Mucosa of descending colon (tissue), 3 donors: ENCODE results near the gene SMR3B. TPM values are rescaled to one million over a fixed set of nuclear protein-coding genes. Genes with fewer than 3 reads are reported as not detected.

Source experiments
- ATAC-seq: fragments of 200-7000 bp; cut with Tn5 transposase; one replicate; pipeline ENCODE4 v1.9.1; 2020; ENCODE audit warnings: mild to moderate bottlenecking, moderate library complexity
- DNase-seq, 3 donors: peaks; one replicate each; pipeline ENCODE4 v3.0.0-alpha.2; 2020
- H3K36me3 ChIP-seq: fragments of 200-600 bp; one replicate; pipeline ENCODE4 v1.8.0; 2021; ENCODE audit warnings: low read depth, mild to moderate bottlenecking
- H3K4me1 ChIP-seq: fragments of 200-600 bp; one replicate; pipeline ENCODE4 v1.8.0; 2021; ENCODE audit warnings: low read depth, mild to moderate bottlenecking
- H3K4me3 ChIP-seq: fragments of 200-600 bp; one replicate; pipeline ENCODE4 v1.8.0; 2021; ENCODE audit warnings: mild to moderate bottlenecking
- H3K9me3 ChIP-seq: fragments of 200-600 bp; one replicate; pipeline ENCODE4 v1.8.0; 2021; ENCODE audit warnings: mild to moderate bottlenecking
- CTCF ChIP-seq: fragments of 200-600 bp; IDR thresholded peaks from one replicate; pipeline ENCODE4 v1.8.0; 2022; ENCODE audit warnings: antibody characterized with exemption, mild to moderate bottlenecking
- intact Hi-C, 2 donors: fragments of 100-400 bp; cut with DNase I in 1 of 2; cut with micrococcal nuclease in 1 of 2; formaldehyde crosslinking; loops; one replicate each; pipeline versions ENCODE4 v1.11.0 to v1.11.1; 2022; cut with DNase I, micrococcal nuclease
- total RNA-seq, 3 donors: library from RNA; stranded (reverse); fragmentation: NEBNext Ultra II Directional in 2 of 3; extraction: Animal tissue kit (Norgen Biotek cat#: 25700) in 2 of 3; gene quantifications; one replicate each; pipeline versions ENCODE4 v1.2.1 to v1.2.4, GENCODE V29; 2021 to 2023
- donor health status: DM: no; HTN: no; CAD: no; lungs with moderate emphysema.
- donor health status: DM: no; HTN: no; CAD: no.
- donor health status: DM: no; HTN: yes; CAD: no.

The SMR3B gene
- total RNA-seq, 3 donors from 2014 or later: not detected

GRCh38 chr4:70402762-70403161 is 19.8 kb downstream of the SMR3B start:
- no peak overlapping the region for H3K4me3 ChIP-seq
- intact Hi-C loops: no loop called here
- no peaks in the 10 kb centered on the region for H3K4me1 ChIP-seq
- ATAC-seq: no peak
- H3K9me3 ChIP-seq: no peaks in the 10 kb centered on the region
- no peaks in the 10 kb centered on the region for H3K36me3 ChIP-seq
- DNase-seq: no peak
- TF ChIP-seq CTCF: no peak

GRCh38 chr4:70405765-70406164 is 22.8 kb downstream of the SMR3B start:
- ATAC-seq (no peak), DNase-seq (no peak)
- Histone ChIP-seq H3K4me1 (no peaks in the 10 kb centered on the region), H3K36me3 (no peaks in the 10 kb centered on the region), H3K4me3 (no peak overlapping the region), H3K9me3 (no peaks in the 10 kb centered on the region)
- no peak for TF ChIP-seq CTCF
- intact Hi-C loops: no loop called here

GRCh38 chr4:70425306-70425705 is 42.4 kb downstream of the SMR3B start:
- Histone ChIP-seq H3K4me3 (no peak overlapping the region), H3K36me3 (no peaks in the 10 kb centered on the region), H3K9me3 (peaks cover 2% of the 10 kb centered on the region), H3K4me1 (no peaks in the 10 kb centered on the region)
- ATAC-seq: no peak
- DNase-seq: no peak
- intact Hi-C loops: no loop called here
- TF ChIP-seq CTCF: no peak

DNA sequence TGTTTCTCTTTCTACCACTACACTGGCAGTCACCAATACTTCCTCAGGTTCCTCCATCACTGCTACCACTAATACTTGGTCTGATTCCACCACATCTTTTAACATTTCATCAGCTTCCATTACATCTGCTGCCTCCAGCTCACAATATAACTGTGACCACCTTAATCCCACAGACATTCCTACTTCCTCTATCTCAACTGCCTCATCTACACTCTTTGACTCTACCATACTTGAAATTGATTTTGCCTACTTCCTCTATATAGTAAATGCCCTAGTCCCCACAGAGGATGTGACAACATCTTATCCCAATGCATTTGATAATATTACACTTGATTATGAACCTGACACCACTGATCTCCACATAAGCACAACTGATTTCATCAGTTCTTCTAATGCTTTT is 43.9 kb downstream of the SMR3B start:
- Histone ChIP-seq H3K4me3 (no peak overlapping the region), H3K9me3 (peaks cover 2% of the 10 kb centered on the region), H3K36me3 (no peaks in the 10 kb centered on the region), H3K4me1 (no peaks in the 10 kb centered on the region)
- ATAC-seq (no peak), DNase-seq (no peak)
- TF ChIP-seq CTCF: no peak
- intact Hi-C loops: no loop called here

DNA sequence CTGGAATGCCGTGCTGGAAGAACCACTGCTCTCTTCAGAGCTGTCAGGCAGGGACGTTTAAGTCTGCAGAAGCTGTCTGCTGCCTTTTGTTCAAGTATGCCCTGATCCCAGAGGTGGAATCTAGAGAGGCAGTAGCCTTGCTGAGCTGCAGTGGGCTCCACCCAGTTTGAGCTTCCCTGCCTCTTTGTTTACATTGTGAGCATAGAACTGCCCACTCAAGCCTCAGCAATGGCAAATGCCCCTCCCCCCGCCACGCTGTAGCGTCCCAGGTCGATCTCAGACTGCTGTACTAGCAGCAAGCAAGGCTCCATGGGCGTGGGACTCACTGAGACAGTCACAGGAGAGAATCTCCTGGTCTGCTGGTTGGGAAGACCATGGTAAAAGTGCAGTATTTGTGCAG is 54.3 kb downstream of the SMR3B start:
- H3K36me3 ChIP-seq: no peaks in the 10 kb centered on the region
- no peak overlapping the region for H3K4me3 ChIP-seq
- intact Hi-C loops: no loop called here
- H3K4me1 ChIP-seq: no peaks in the 10 kb centered on the region
- H3K9me3 ChIP-seq: no peaks in the 10 kb centered on the region
- no peak for TF ChIP-seq CTCF
- ATAC-seq (no peak), DNase-seq (no peak)

Other genes with a start within 250 kb of the SMR3B start
- not detected for gene PRR27, start 228.9 kb upstream of the SMR3B start, total RNA-seq
- 1 to 10 TPM in 1 of 3 donors, not detected in 2; 5.8 TPM for gene ODAM, start 187.4 kb upstream of the SMR3B start, total RNA-seq
- not detected for gene FDCSP, start 157.0 kb upstream of the SMR3B start, total RNA-seq
- gene CSN3, start 140.5 kb upstream of the SMR3B start, total RNA-seq: not detected
- not detected for gene CABS1, start 48.1 kb upstream of the SMR3B start, total RNA-seq
- not detected for gene SMR3A, start 22.4 kb upstream of the SMR3B start, total RNA-seq
- not detected for gene OPRPN, start 14.8 kb downstream of the SMR3B start, total RNA-seq
- not detected for gene MUC7, start 89.1 kb downstream of the SMR3B start, total RNA-seq
- gene AMTN, start 135.4 kb downstream of the SMR3B start, total RNA-seq: not detected
- not detected for gene AMBN, start 209.1 kb downstream of the SMR3B start, total RNA-seq
- not detected for gene ENAM, start 245.6 kb downstream of the SMR3B start, total RNA-seq